Measurements from ENCODE around the gene RXFP1.

DNA sequence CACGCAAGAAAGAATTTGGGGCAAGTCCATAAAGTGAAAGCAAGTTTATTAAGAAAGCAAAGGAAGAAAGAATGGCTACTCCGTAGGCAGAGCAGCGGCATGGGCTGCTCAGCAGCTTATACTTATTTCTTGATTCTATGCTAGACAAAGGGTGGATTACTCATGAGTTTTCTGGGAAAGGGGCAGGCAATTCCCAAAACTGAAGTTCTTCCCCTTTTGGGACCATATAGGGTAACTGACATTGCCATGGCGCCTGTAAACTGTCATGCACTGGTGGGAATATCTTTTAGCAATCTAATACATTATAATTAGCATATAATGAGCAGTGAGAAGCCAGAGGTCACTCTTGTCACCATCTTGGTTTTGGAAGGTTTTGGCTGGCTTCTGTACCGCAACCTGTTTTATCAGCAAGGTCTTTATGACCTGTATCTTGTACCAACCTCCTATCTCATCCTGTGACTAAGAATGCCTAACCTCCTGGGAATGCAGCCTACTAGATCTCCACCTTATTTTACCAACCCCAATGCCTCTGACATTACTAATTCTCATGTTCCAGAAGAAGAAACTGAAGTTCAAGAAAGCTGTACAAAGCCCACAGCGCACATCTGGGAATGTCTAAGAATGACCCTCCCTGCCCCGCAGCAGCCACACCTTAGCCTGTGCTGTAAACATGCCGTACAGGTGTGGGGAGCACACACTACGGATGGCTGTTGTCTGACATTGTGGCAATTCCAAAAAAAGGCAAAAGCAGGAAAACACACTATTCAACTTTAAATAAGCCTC lies 18.6 kb downstream of the RXFP1 start:
- TF ChIP-seq FOXM1 (IDR thresholded peaks at IDR 0.05; ENCODE audit: borderline replicate concordance, low read depth) (no peak), YY1 (IDR thresholded peaks at IDR 0.05; ENCODE audit: low read depth) (no peak), EP300 (IDR thresholded peaks at IDR 0.05; ENCODE audit: borderline replicate concordance) (no peak)

Measured in Ishikawa (cell line).